Heart right ventricle (tissue), 16 donors: ENCODE measurements around the gene KANSL1. TPM values are rescaled to one million over a fixed set of nuclear protein-coding genes. Genes with fewer than 3 reads are reported as not detected.

Experiments used
- ATAC-seq, 8 donors: fragments of 200-7000 bp; cut with Tn5 transposase; one replicate each; pipeline ENCODE4 v1.9.1; 2020; ENCODE audit warnings: mild to moderate bottlenecking in 8 of 8, moderate library complexity in 8 of 8, moderate number of reproducible peaks in 1 of 8
- DNase-seq, 2 donors: peaks; one replicate each; pipeline ENCODE4 v3.0.0-alpha.2; 2020
- H3K27ac ChIP-seq, 10 donors: fragments of 200-600 bp; sonication (generic) in 2 of 10; one replicate each; pipeline versions ENCODE4 v1.5.0 to v1.8.0; 2020 to 2022; ENCODE audit warnings: mild to moderate bottlenecking in 3 of 10
- H3K27me3 ChIP-seq, 7 donors: fragments of 200-600 bp; one replicate each; pipeline ENCODE4 v1.8.0; 2021 to 2022; ENCODE audit warnings: mild to moderate bottlenecking in 2 of 7
- H3K36me3 ChIP-seq, 9 donors: fragments of 200-600 bp; sonication (generic) in 1 of 9; one replicate each; pipeline versions ENCODE4 v1.5.0 to v1.8.0; 2020 to 2022; ENCODE audit warnings: mild to moderate bottlenecking in 2 of 9
- H3K4me1 ChIP-seq, 9 donors: fragments of 200-600 bp; sonication (generic) in 1 of 9; one replicate each; pipeline versions ENCODE4 v1.5.0 to v1.8.0; 2020 to 2022; ENCODE audit warnings: mild to moderate bottlenecking in 4 of 9
- H3K4me3 ChIP-seq, 10 donors: fragments of 200-600 bp; sonication (generic) in 2 of 10; one replicate each; pipeline versions ENCODE4 v1.5.0 to v1.8.0; 2020 to 2022; ENCODE audit warnings: mild to moderate bottlenecking in 7 of 10, moderate library complexity in 2 of 10
- H3K9me3 ChIP-seq, 11 donors: fragments of 200-600 bp in 10 of 11; sonication (generic) in 2 of 11; one replicate each; pipeline versions ENCODE4 v1.5.0 to v1.8.0; 2013 to 2022; ENCODE audit warnings: mild to moderate bottlenecking in 2 of 11, control low read depth in 1 of 11, moderate library complexity in 1 of 11
- CTCF ChIP-seq, 9 donors: fragments of 200-600 bp; sonication (generic) in 2 of 9; IDR thresholded peaks; one replicate each; pipeline versions ENCODE4 v1.5.0 to v1.8.0; 2021 to 2022; ENCODE audit warnings: antibody characterized with exemption in 9 of 9, mild to moderate bottlenecking in 5 of 9, moderate library complexity in 1 of 9
- WGBS, 2 donors: extraction: QIAGEN DNeasy Blood & Tissue Kit; methylation state at CpG; one replicate each; pipeline ENCODE4 v1.1.7; 2013; ENCODE audit warnings: inconsistent platforms in 1 of 2; 5-methylcytosine and 5-hydroxymethylcytosine counted together
- intact Hi-C, 10 donors: fragments of 100-400 bp; cut with DNase I; formaldehyde crosslinking; loops; one replicate each; pipeline versions ENCODE4 v1.11.1 to v1.14.2; 2022
- polyA plus RNA-seq, 2 donors: library from polyadenylated mRNA; stranded (reverse); fragments of 200-250 nt; gene quantifications; one replicate each; pipeline ENCODE4 v1.2.3, GENCODE V29; 2013
- total RNA-seq, 10 donors: library from RNA; stranded (reverse); fragmentation: NEBNext Ultra II Directional in 3 of 10; extraction: Animal tissue kit (Norgen Biotek cat#: 25700) in 3 of 10; gene quantifications; one replicate each; pipeline versions ENCODE4 v1.2.1 to v1.2.4, GENCODE V29; 2021 to 2023
- donor health status: Arrhythmogenic right ventricular cardiomyopathy.
- donor health status: ischemic (EF 13 %, LVEDD 7.1; RV severe dilation, severe dysfunction).
- donor health status: healthy with polysubstance abuse.
- donor health status: DM: no; HTN: yes; CAD: no.
- donor health status: DM: no; HTN: no; CAD: no.
- donor health status: ischemic (EF 25% LVEDD 6.9; RV normal size, moderate dysfunction).
- donor health status: ischemic (EF 25% LVEDD 5.7; RV mildly dilated, moderate dysfunction).
- donor health status: healthy.
- donor health status: DM: yes; HTN: yes; CAD: no.
- donor health status: Ischemic cardiomyopathy.
- donor health status: ischemic (EF 35%, LVEDD 5.7; RV mildly dilated, moderate dysfunction).
- donor health status: nonischemic (EF 11% LVEDD 7.7; RV severe dilation, severe dysfunction).
- donor health status: DM: yes; HTN: yes; CAD: no.
- donor health status: PGD.
- donor health status: ischemic (EF 29% LVEDD 5.4; RV normal size, mild dysfunction).
- donor health status: nonischemic (EF 23%, LVEDD 6.1; RV moderate dilation, normal function).

Gene KANSL1
- total and polyA plus RNA-seq, 12 donors, result 8.2 to 52.5 (median 41.1) TPM

DNA sequence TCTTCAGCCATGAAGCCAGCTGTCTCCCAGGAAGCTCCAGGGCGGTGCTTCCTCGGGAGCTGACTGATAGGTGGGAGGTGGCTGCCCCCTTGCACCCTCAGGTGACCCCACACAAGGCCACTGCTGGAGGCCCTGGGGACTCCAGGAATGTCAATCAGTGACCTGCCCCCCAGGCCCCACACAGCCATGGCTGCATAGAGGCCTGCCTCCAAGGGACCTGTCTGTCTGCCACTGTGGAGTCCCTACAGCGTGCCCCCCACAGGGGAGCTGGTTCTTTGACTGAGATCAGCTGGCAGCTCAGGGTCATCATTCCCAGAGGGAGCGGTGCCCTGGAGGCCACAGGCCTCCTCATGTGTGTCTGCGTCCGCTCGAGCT, 180.1 kb downstream of the KANSL1 start:
- Histone ChIP-seq H3K9me3 (no peaks in the 10 kb centered on the region), H3K27me3 (no peaks in the 10 kb centered on the region), H3K4me3 (no peak overlapping the region), H3K36me3 (no peaks in the 10 kb centered on the region), H3K4me1 (no peaks in the 10 kb centered on the region), H3K27ac (no peak overlapping the region)
- ATAC-seq (no peak), DNase-seq (no peak)
- 94 to 99% methylated on average over 7 of the region's 7 CpGs for WGBS, 2 donors
- intact Hi-C loops, result no loop called here
- TF ChIP-seq CTCF (IDR thresholded peaks at IDR 0.05), result no peak

DNA sequence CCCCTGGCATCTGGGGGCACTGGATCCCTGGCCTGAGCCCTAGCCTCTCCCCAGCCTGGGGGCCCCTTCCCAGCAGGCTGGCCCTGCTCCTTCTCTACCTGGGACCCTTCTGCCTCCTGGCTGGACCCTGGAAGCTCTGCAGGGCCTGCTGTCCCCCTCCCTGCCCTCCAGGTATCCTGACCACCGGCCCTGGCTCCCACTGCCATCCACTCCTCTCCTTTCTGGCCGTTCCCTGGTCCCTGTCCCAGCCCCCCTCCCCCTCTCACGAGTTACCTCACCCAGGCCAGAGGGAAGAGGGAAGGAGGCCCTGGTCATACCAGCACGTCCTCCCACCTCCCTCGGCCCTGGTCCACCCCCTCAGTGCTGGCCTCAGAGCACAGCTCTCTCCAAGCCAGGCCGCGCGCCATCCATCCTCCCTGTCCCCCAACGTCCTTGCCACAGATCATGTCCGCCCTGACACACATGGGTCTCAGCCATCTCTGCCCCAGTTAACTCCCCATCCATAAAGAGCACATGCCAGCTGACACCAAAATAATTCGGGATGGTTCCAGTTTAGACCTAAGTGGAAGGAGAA, 180.6 kb downstream of the KANSL1 start:
- H3K4me3 ChIP-seq, result no peak overlapping the region
- ATAC-seq (peak in 1 of 8 donors; percentile 10), DNase-seq (no peak)
- H3K9me3 ChIP-seq, result no peaks in the 10 kb centered on the region
- peaks cover 0 to 3% (median 0%) of the 10 kb centered on the region in 9 donors for H3K4me1 ChIP-seq
- no peak overlapping the region for H3K27ac ChIP-seq
- TF ChIP-seq CTCF (IDR thresholded peaks at IDR 0.05), result no peak
- intact Hi-C loops, result no loop called here
- 82 to 84% methylated on average over 11 of the region's 11 CpGs for WGBS, 2 donors
- H3K36me3 ChIP-seq, result no peaks in the 10 kb centered on the region
- H3K27me3 ChIP-seq, result no peaks in the 10 kb centered on the region

GRCh38 chr17:46011711-46012505, 181.3 kb downstream of the KANSL1 start:
- 89% methylated on average over 28 of the region's 28 CpGs for WGBS, 2 donors
- ATAC-seq, result peak in 2 of 8 donors; percentile 8 to 13
- Histone ChIP-seq H3K36me3 (no peaks in the 10 kb centered on the region), H3K9me3 (no peaks in the 10 kb centered on the region), H3K27ac (no peak overlapping the region), H3K27me3 (no peaks in the 10 kb centered on the region), H3K4me3 (no peak overlapping the region), H3K4me1 (peaks cover 0 to 8% (median 0%) of the 10 kb centered on the region in 9 donors)
- no peak for TF ChIP-seq CTCF (IDR thresholded peaks at IDR 0.05)
- no peak for DNase-seq
- intact Hi-C loops, result no loop called here

- TF ChIP-seq CTCF (IDR thresholded peaks at IDR 0.05), result no peak
- Histone ChIP-seq H3K4me1 (peaks cover 0 to 8% (median 0%) of the 10 kb centered on the region in 9 donors), H3K9me3 (no peaks in the 10 kb centered on the region), H3K36me3 (no peaks in the 10 kb centered on the region), H3K4me3 (no peak overlapping the region), H3K27ac (no peak overlapping the region), H3K27me3 (no peaks in the 10 kb centered on the region)
- intact Hi-C loops, result no loop called here
- DNase-seq (no peak), ATAC-seq (peak in 2 of 8 donors; percentile 11 to 27)
- 85 to 86% methylated on average over 16 of the region's 16 CpGs for WGBS, 2 donors
Observed at GRCh38 chr17:46010597-46011186, 182.5 kb downstream of the KANSL1 start.
